B cell (primary cell): Measurements from ENCODE around the gene RFXAP.

Source experiments
- EZH2 ChIP-seq: IDR thresholded peaks from 2 replicates; pipeline ENCODE4 v1.6.1; 2012; ENCODE audit warnings: borderline replicate concordance, low read depth, mild to moderate bottlenecking, moderate library complexity, low read length; ENCODE audit not compliant: insufficient read depth, poor library complexity, severe bottlenecking
- TF ChIP-seq, protein P1 (sequence below): fragments of 200-600 bp; IDR thresholded peaks from one replicate; pipeline ENCODE4 v1.8.0; 2022; ENCODE audit warnings: antibody characterized with exemption, mild to moderate bottlenecking

DNA sequence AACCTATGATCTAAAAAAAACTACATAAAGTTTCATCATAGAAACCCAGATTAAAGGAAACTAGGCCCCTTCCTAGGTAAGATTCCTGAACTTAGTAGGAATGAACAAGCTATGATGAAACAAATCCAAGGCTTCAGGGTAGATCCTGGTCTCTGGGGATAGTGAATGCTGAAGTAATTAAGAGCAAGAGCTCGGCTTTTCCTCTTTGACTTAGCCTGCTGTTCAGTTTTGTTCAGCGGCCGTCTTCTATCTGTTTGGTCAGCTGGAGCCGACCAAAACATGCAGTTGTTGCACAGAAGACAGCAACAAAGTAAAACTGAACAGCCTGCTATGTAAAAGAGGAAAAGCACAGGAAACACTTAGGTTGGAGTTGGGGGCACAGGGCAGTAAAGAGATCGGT lies 44.1 kb upstream of the RFXAP start:
- TF ChIP-seq, protein P1, sequence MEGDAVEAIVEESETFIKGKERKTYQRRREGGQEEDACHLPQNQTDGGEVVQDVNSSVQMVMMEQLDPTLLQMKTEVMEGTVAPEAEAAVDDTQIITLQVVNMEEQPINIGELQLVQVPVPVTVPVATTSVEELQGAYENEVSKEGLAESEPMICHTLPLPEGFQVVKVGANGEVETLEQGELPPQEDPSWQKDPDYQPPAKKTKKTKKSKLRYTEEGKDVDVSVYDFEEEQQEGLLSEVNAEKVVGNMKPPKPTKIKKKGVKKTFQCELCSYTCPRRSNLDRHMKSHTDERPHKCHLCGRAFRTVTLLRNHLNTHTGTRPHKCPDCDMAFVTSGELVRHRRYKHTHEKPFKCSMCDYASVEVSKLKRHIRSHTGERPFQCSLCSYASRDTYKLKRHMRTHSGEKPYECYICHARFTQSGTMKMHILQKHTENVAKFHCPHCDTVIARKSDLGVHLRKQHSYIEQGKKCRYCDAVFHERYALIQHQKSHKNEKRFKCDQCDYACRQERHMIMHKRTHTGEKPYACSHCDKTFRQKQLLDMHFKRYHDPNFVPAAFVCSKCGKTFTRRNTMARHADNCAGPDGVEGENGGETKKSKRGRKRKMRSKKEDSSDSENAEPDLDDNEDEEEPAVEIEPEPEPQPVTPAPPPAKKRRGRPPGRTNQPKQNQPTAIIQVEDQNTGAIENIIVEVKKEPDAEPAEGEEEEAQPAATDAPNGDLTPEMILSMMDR = no peak
- no peak for TF ChIP-seq EZH2
